Panc1 (cell line): Measurements from ENCODE around the gene NDC1. TPM values are rescaled to one million over a fixed set of nuclear protein-coding genes. Genes with fewer than 3 reads are reported as not detected.

Experiments
- ATAC-seq: fragments of 200-7000 bp; cut with Tn5 transposase; 2 replicates; pipeline ENCODE4 v1.9.1; 2020; ENCODE audit warnings: mild to moderate bottlenecking, moderate library complexity
- BruUV-seq: library from RNA; stranded (reverse); fragments of 400-500 nt; replicated peaks from 2 replicates; lab custom pipeline; 2021; lab: Mats Ljungman, UMichigan
- CTCF ChIA-PET: fragments of 300-600 bp; sonication (Branson Sonifier 250); formaldehyde crosslinking; loops from one replicate; lab custom pipeline; 2022; ENCODE audit warnings: antibody characterized with exemption; lab: Charles Lee
- POLR2A ChIA-PET: fragments of 300-600 bp; sonication (Branson Sonifier 250); formaldehyde crosslinking; loops from one replicate; lab custom pipeline; 2022; ENCODE audit warnings: antibody characterized with exemption; lab: Charles Lee
- DNase-seq: peaks from one replicate; pipeline ENCODE4 v3.0.0-alpha.2; 2010; ENCODE audit warnings: low read depth, low spot score
- H3K27ac ChIP-seq: 2 replicates; pipeline ENCODE4 v1.5.1; 2011; ENCODE audit warnings: mild to moderate bottlenecking, low read length, inconsistent platforms
- H3K27me3 ChIP-seq: fragments of 200-500 bp; sonication (Bioruptor generic); 2 replicates; pipeline ENCODE4 v1.6.0; 2014; ENCODE audit warnings: low read length, inconsistent platforms; ENCODE audit not compliant: control insufficient read depth, insufficient read depth
- H3K36me3 ChIP-seq: fragments of 200-500 bp; sonication (Bioruptor generic); 2 replicates; pipeline ENCODE4 v1.5.1; 2014; ENCODE audit warnings: inconsistent platforms, mild to moderate bottlenecking, low read length, moderate library complexity; ENCODE audit not compliant: control insufficient read depth, insufficient read depth
- H3K4me1 ChIP-seq: 2 replicates; pipeline ENCODE4 v1.5.1; 2011; ENCODE audit warnings: inconsistent platforms, mild to moderate bottlenecking, low read length, moderate library complexity; ENCODE audit not compliant: control insufficient read depth, insufficient read depth
- H3K4me3 ChIP-seq, 2 experiments: 2 replicates each; pipeline ENCODE4 v1.5.1; 2011 to 2012; ENCODE audit warnings: low read depth in 2 of 2, low read length in 2 of 2, mild to moderate bottlenecking in 2 of 2, inconsistent platforms in 1 of 2, moderate library complexity in 1 of 2
- H3K9me3 ChIP-seq: fragments of 200-500 bp; sonication (Bioruptor generic); 2 replicates; pipeline ENCODE4 v1.5.1; 2014; ENCODE audit warnings: low read depth, mild to moderate bottlenecking, inconsistent platforms, low read length, moderate library complexity; ENCODE audit not compliant: control insufficient read depth, insufficient read depth
- CTCF ChIP-seq: fragments of 450-650 bp; IDR thresholded peaks from 2 replicates; pipeline ENCODE4 v1.5.1; 2017; ENCODE audit warnings: mild to moderate bottlenecking
- POLR2AphosphoS5 ChIP-seq: IDR thresholded peaks from 2 replicates; pipeline ENCODE4 v1.6.1; 2012; ENCODE audit warnings: mild to moderate bottlenecking, low read depth, low read length, moderate library complexity
- REST ChIP-seq, 2 experiments: IDR thresholded peaks; 2 replicates each; pipeline ENCODE4 v1.6.1; 2011 to 2012; ENCODE audit warnings: low read depth in 2 of 2, control low read depth in 1 of 2, low read length in 1 of 2, mild to moderate bottlenecking in 1 of 2, moderate library complexity in 1 of 2; ENCODE audit not compliant: insufficient read depth in 1 of 2
- SIN3A ChIP-seq: IDR thresholded peaks from 2 replicates; pipeline ENCODE4 v1.6.1; 2012; ENCODE audit warnings: low read depth, mild to moderate bottlenecking, low read length, moderate library complexity, borderline replicate concordance; ENCODE audit not compliant: insufficient read depth
- TCF7L2 ChIP-seq: IDR thresholded peaks from 2 replicates; pipeline ENCODE4 v1.6.1; 2011; ENCODE audit warnings: mild to moderate bottlenecking, low read depth, low read length, inconsistent platforms
- in situ Hi-C: cut with HindIII; loops from 2 replicates; pipeline ENCODE4 v1.10.0; 2016; ENCODE audit warnings: low sequenced_read_pairs, low pct_unique_long_range_greater_than_20kb
- intact Hi-C: fragments of 100-400 bp; cut with micrococcal nuclease; formaldehyde crosslinking; loops from one replicate; pipeline ENCODE4 v1.10.0; 2022; ENCODE audit not compliant: unreplicated experiment
- total RNA-seq: library from RNA; stranded (reverse); gene quantifications from one replicate; pipeline ENCODE4 v1.2.1, GENCODE V29; 2021; ENCODE audit not compliant: unreplicated experiment

Gene NDC1
- total RNA-seq, 1 experiment from 2014 or later: 44.4 TPM

GRCh38 chr1:53755874-53756273 lies 82.2 kb downstream of the NDC1 start:
- H3K27me3 ChIP-seq: 0 out of 2 replicates have a peak, but pooled peaks cover 3% of the 10 kb centered on the region
- no peaks in the 10 kb centered on the region for H3K9me3 ChIP-seq
- H3K4me3 ChIP-seq: no peak overlapping the region
- no peak for DNase-seq
- BruUV-seq: no TSS peak
- CTCF ChIA-PET: interaction anchor here (0.6 kb wide), 1 partner anchor 190 kb away, joined by 7 read pairs; the partner anchor contains the start of gene IFT25
- no peak for ATAC-seq
- no peaks in the 10 kb centered on the region for H3K4me1 ChIP-seq
- no peaks in the 10 kb centered on the region for H3K36me3 ChIP-seq
- H3K27ac ChIP-seq: no peak overlapping the region
- in situ Hi-C loops (no loop called here), intact Hi-C loops (no loop called here)
- POLR2A ChIA-PET: no interaction called here
- TF ChIP-seq POLR2AphosphoS5 (no peak), TCF7L2 (no peak), SIN3A (no peak), CTCF (no peak), REST (IDR thresholded peaks at IDR 0.05; ENCODE audit: insufficient read depth in 1 of 2, low read depth in 2 of 2, low read length in 1 of 2) (no peak)

- H3K27ac ChIP-seq: no peak overlapping the region
- TF ChIP-seq POLR2AphosphoS5: no peak
- peak; percentile 84 for TF ChIP-seq CTCF
- POLR2A ChIA-PET: interaction anchor here (0.6 kb wide), 1 partner anchor 239 kb away, joined by 4 read pairs; no protein-coding TSS in a partner anchor
- H3K4me3 ChIP-seq: no peak overlapping the region
- ATAC-seq (peak; percentile 83), DNase-seq (no peak)
- CTCF ChIA-PET: interaction anchor here (0.6 to 0.8 kb wide), 3 partner anchors 12 to 269 kb away, joined by 3 to 7 read pairs (median 5); no protein-coding TSS in a partner anchor
- in situ Hi-C loops (no loop called here), intact Hi-C loops (loop anchor here (1.0 kb wide), 1 partner anchor 269 kb away; no protein-coding TSS in a partner anchor)
- BruUV-seq: no TSS peak
- no peaks in the 10 kb centered on the region for H3K36me3 ChIP-seq
- no peaks in the 10 kb centered on the region for H3K9me3 ChIP-seq
- H3K4me1 ChIP-seq: no peaks in the 10 kb centered on the region
- H3K27me3 ChIP-seq: 0 out of 2 replicates have a peak, but pooled peaks cover 3% of the 10 kb centered on the region
Observed at GRCh38 chr1:53754484-53755312, 83.4 kb downstream of the NDC1 start.
